ENCODE measurements around the gene SLC22A24. TPM values are rescaled to one million over a fixed set of nuclear protein-coding genes. Genes with fewer than 3 reads are reported as not detected.

The SLC22A24 gene
- total RNA-seq (not detected), polyA plus RNA-seq (not detected)
- long read RNA-seq, donor 1 = 0 reads
- long read RNA-seq, donor 2 = 0 reads

- Histone ChIP-seq H3K36me3 (ENCODE audit: insufficient read depth in 1 of 2, low read depth in 1 of 2) (no peaks in the 10 kb centered on the region), H3K9me3 (no peaks in the 10 kb centered on the region), H3K4me1 (no peaks in the 10 kb centered on the region), H3K4me3 (no peak within 1 kb of the TSS), H3K27ac (no peak within 1 kb of the TSS), H3K27me3 (ENCODE audit: insufficient read depth in 3 of 3, low read length in 2 of 3) (no peaks in the 10 kb centered on the region)
- intact Hi-C loops (cut with DNase I) = no loop called here
- ATAC-seq (no peak), DNase-seq (no peak)
- no peak for TF ChIP-seq CTCF (IDR thresholded peaks at IDR 0.05)
- WGBS, 3 donors = 53 to 66% (median 55%) methylated on average over 1 of the region's 1 CpG
Measured at GRCh38 chr11:63144121-63144520, at the start of gene SLC22A24. Gene SLC22A24 (minus strand): TSS chr11:63144221. CDS start chr11:63143779, 442 bp downstream.

DNA sequence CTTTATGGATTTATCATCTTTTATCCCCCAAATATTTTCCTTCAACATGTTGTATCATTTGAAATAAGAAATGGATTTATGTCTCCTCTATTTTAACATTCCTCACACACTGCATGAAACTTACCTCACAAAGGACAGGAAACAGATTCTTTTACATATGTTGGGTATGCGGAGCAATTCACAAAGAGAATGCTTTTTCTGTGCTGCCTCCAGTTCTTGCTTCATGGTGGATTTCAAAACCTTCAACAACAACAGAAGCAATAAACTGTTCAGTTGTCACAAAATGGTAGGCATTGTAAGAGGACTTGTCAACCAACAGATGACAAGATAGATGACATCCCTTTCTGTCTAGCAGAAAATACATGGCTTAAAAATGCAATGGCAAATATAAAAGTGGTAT is 36.5 kb upstream of the SLC22A24 start:
- Histone ChIP-seq H3K4me1 (no peaks in the 10 kb centered on the region), H3K27ac (no peak overlapping the region), H3K9me3 (no peaks in the 10 kb centered on the region), H3K36me3 (ENCODE audit: insufficient read depth in 1 of 2, low read depth in 1 of 2) (no peaks in the 10 kb centered on the region), H3K27me3 (ENCODE audit: insufficient read depth in 3 of 3, low read length in 2 of 3) (no peaks in the 10 kb centered on the region), H3K4me3 (no peak overlapping the region)
- WGBS, 3 donors = 78 to 84% (median 80%) methylated on average over 1 of the region's 1 CpG
- intact Hi-C loops (cut with DNase I) = no loop called here
- no peak for TF ChIP-seq CTCF (IDR thresholded peaks at IDR 0.05)
- DNase-seq (no peak), ATAC-seq (no peak)

DNA sequence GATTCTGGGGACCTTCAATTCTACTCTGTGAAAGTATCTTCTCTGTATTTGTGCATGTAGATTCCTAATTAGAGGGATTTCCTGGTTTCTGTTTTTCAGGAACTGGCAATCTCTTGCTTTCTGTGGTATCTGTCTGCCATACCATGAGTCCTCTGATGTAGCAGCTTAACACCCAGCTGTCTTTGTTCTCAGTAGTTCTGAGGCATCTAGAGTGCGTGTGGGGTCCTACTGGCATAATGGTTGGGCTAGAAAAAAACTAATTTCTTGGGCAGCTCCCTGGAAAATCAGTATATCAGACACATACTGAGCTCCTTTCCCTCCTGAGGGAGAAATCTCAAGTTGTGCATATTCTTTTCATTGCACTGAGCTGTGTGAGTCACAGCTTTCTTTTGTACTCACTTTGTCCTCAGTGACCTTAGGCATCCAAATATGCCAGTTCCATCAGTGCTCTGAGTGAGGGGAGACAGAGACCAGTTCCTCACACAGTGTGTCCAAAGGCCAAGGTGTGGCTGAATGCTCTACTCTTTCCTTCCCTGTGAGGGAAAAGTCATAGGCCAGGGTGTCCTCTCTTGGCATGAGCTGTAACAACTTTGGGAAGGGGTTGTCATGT is 35.5 kb upstream of the SLC22A24 start:
- TF ChIP-seq CTCF (IDR thresholded peaks at IDR 0.05) = no peak
- no peak overlapping the region for H3K27ac ChIP-seq
- H3K4me3 ChIP-seq = no peak overlapping the region
- DNase-seq (no peak), ATAC-seq (no peak)
- WGBS, 3 donors = 26 to 37% (median 29%) methylated on average over 1 of the region's 1 CpG
- H3K9me3 ChIP-seq = no peaks in the 10 kb centered on the region
- no peaks in the 10 kb centered on the region for H3K4me1 ChIP-seq
- H3K36me3 ChIP-seq (ENCODE audit: insufficient read depth in 1 of 2, low read depth in 1 of 2) = no peaks in the 10 kb centered on the region
- no peaks in the 10 kb centered on the region for H3K27me3 ChIP-seq (ENCODE audit: insufficient read depth in 3 of 3, low read length in 2 of 3)
- intact Hi-C loops (cut with DNase I) = no loop called here

GRCh38 chr11:63177872-63178271 is 33.9 kb upstream of the SLC22A24 start:
- no peaks in the 10 kb centered on the region for H3K36me3 ChIP-seq (ENCODE audit: insufficient read depth in 1 of 2, low read depth in 1 of 2)
- no peaks in the 10 kb centered on the region for H3K27me3 ChIP-seq (ENCODE audit: insufficient read depth in 3 of 3, low read length in 2 of 3)
- DNase-seq (no peak), ATAC-seq (no peak)
- WGBS, 3 donors = 71 to 81% (median 78%) methylated on average over 1 of the region's 1 CpG
- no peak overlapping the region for H3K4me3 ChIP-seq
- intact Hi-C loops (cut with DNase I) = no loop called here
- H3K4me1 ChIP-seq = no peaks in the 10 kb centered on the region
- no peak overlapping the region for H3K27ac ChIP-seq
- H3K9me3 ChIP-seq = no peaks in the 10 kb centered on the region
- no peak for TF ChIP-seq CTCF (IDR thresholded peaks at IDR 0.05)

Data from psoas muscle (tissue), 8 donors.